ENCODE measurements around the gene ACTR6.
"Not testable (repeated sequence)": the region's sequence is repeated elsewhere in the genome, so short reads cannot be mapped to it uniquely, and the experiment has no call there.

Gene ACTR6

DNA sequence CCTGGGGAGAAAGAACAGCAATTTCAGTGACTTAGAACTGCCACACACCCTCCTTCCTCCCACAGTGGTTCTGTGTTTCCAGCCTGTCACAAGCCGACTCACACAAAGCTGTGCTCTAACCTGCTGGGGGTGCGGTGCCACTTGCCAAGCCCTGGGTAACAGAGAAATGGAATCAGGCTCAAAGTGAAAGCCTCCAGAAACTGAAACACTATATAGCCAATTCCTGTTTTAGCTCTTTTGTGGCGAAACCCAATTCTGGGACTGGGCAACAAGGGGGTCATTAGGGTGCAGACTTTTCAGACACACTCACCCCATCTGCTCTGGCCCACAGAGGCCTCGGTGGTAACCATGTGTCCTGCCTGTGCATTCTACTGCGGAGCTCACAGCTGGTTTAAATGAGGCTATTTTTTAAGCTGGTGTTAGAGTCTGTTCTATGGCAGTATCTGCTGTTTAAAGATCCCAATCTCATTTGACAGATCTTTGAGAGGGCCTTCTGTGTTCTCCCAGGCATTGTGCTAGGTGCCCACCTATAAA, 15.2 kb upstream of the ACTR6 start:
- no peak for DNase-seq

DNA sequence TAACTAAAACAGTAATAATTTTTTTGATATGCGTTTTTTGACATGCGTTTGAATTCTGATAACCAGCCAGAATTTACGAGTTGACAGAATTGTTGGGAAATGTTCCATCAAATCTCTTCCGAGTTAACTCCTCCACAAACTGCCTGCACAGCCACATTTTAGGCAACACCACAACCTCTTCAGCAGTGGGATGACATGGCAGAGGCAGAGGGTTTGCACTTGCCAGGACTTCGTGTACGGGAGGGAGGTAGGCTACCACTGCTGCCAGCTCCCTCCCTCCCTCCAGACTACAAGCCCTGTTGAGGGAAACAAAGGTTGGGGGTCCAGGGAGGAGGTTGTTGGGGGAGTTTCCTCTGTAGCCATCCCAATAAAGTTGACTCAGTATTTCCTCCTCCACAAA, 14.5 kb upstream of the ACTR6 start:
- no peak for DNase-seq

DNA sequence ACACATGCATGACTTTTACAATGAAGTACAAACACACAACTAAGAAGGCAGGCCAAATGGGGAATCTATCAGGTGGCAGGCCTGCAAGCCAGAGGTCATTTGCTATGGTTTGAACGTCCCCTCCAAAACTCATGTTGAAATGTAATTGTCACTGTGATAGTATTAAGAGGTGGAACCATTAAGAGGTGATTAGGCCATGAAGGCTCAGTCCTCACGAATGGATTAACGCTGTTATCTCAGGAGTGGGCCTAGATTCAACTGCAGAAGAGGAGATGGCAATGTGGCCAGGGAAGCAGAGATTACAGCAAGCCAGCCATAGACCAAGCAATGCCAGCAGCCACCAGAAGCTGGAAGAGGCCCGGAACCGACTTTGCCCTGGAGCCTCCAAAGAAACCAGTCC, 13.5 kb upstream of the ACTR6 start:
- DNase-seq, result no peak

DNA sequence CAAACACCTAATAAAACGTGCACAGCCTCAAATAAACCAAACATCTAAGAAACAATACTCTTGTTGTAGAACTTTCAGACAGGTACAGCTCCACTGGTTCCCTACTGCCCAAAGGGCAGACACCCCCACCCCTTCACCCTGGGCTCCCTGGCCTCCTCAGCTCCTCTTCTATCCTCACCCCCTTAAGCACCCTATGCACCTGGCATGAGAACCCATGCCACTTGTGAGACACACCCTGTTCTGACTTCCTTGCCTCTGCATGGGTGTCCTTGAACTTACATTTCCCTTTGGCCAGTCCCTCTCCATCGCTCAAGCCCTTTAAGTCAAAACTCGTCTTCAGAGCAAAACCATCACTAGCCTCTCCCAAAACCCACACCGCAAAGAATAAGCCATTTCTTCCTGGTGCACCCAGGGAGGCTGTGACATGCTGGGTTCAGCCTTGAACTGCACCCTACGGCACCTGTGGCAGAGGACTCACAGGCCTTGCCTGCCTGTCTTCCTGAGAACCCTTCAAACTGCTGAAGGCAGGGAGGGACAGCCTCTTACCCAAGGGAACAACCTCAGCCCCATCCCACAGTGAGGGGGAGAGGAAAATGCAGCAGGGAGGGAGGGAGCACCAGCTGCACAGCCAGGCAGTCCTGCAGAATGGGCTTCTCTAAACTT, 12.6 kb upstream of the ACTR6 start:
- no peak for DNase-seq

DNA sequence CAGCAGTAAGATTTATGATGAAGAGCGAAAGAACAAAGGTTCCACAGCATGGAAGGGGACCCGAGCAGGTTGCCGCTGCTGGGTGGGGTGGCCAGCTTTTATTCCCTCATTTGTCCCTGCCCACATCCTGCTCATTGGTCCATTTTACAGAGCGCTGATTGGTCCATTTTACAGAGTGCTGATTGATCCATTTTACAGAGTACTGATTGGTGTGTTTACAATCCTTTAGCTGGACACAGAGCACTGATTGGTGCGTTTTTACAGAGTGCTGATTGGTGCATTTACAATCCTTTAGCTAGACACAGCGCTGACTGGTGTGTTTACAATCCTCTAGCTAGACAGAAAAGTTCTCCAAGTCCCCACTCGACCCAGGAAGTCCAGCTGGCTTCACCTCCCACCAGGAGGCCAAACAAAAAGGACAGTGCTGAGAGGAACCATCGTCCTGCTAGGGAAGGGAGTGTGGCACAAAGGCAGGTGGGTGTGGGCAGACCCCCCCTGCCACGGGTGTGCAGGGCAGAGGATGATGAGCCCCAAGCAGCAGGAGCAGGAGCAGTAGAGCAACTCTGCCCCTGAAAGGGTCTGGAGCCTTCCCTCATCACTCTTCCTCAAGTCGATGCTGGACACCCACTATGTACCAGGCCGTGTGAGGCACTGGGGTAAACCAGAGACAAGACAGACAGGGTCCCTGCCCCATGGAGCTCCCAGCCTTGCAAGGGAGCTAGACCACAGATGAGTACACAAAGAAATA, 11.6 kb upstream of the ACTR6 start:
- DNase-seq, result not testable (repeated sequence)

DNA sequence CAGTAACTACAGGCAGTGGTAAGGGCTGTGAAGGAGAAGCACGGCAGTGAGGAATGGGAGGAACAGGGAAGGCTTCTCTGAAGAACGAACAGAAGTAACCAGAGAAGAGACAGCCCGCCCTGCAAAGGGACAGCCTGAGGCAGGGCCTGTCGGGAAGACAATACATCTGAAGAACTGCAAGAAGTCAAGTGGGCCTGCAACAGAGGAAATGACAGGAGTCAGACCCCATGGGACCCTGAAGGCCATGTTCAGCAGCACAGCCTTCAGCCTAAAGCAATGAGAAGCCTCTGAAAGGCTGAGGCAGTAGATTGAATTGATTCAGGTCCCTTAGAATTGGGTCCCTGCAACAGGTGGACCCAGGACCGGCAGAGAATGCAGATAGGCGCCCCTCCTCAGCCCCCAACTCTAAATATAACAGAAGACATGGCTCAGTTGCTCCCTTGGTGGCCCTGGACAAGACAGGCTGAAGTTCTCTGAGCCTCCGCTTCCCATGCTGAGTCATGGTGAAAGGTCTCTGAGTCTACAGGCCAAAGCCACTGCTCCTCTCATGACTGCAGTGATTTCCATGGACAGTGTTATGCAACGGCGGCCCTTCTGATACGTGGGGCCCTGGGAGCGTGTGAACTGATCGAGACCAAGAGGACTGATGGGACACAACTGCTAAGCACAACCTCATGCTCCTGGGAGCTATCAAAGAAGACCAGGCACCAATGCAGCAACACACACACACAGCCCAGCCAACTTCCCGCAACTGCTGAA, 10.8 kb upstream of the ACTR6 start:
- DNase-seq, result no peak

DNA sequence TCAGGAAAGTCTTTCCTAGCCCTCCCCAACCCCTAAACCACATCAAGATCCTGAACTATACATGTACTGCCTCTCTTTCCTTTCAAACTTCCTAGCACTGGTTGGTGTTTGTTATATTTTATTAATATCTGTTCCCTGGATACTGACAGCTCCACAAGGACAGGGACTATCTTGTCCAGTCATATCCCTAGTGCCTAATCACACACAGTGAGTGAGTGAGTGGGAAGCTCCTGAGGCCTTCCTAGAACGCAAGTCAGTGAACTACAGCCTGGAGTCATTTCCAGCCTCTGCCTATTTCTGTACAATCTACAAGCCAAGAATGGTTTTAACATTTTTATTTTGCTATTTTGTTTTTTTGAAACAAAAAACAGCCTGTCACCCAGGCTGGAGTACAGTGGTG, 7.5 kb upstream of the ACTR6 start:
- DNase-seq, result no peak

DNA sequence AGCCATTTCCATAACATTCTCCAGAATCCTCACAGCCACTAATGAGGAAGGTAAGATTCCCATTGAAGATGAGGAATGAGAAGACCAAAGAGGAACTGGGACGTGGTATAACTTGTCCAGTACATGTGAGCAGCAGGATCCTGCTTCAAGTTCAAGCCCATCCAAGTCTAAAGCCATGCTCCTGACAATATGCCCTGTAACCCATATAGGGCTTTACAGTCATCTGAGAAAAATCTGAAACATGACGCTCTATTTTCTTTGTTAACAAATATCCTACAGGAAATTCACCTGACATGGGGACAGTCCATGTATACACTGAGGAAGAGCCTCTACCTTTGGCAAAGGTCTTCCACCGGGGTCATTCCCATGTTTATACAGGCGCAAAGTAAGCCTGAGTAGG, 3.1 kb upstream of the ACTR6 start:
- no peak for DNase-seq

DNA sequence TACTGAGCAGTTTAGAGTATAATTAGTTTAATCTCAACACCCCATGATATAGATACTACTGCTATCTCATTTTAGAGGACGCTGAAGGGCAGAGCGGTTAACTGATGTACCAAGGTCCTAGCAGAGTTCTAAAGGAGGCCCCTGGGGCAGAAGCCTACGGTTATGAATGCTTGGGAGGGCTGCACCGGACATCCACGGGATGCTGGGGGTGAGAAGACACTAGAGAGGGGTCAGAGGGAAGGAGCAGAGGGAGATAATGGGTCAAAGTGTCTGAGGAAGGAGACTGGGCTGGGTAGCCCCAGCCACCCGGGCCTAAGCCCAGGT, 1.6 kb upstream of the ACTR6 start:
- DNase-seq, result no peak

DNA sequence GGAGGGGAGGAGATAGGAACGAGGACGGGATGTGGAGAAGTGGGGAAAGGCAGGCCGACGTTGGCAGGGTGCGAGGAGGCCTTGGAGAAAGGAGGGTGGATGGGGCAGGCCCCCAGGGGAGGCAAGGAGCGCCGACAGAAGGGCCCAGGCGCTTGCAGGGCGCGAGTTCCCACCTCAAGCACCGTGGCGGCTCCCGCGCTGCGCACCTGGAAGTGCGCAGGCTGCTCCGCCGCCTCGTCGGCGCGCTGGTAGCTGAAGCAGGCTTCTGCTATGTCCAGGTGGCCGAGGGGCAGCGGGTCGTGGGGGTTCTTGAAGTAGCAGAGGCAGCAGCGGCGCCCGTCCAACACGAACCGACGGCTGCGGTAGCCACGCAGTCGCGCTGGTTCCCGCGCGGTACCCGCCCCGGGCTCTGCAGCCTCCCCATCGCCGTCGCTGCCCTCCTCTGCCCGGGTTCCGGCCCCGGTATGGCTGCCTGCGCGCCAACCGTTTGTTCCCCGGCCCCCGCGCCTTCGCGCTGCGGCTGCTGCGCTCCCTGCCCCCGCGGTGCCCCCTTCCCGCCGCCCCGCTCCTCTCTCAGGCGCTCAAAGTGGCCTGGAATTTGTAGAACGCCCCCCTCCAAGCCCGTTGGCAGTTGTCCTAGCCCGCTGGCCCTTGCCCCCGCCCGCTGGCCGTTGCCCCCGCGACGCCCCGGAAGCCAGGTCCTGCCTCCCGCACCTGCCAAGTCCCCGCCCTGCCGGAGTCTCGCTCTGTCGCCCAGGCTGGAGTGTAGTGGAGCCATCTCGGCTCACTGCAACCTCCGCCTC, 1.1 kb upstream of the ACTR6 start:
- DNase-seq, result no peak

DNA sequence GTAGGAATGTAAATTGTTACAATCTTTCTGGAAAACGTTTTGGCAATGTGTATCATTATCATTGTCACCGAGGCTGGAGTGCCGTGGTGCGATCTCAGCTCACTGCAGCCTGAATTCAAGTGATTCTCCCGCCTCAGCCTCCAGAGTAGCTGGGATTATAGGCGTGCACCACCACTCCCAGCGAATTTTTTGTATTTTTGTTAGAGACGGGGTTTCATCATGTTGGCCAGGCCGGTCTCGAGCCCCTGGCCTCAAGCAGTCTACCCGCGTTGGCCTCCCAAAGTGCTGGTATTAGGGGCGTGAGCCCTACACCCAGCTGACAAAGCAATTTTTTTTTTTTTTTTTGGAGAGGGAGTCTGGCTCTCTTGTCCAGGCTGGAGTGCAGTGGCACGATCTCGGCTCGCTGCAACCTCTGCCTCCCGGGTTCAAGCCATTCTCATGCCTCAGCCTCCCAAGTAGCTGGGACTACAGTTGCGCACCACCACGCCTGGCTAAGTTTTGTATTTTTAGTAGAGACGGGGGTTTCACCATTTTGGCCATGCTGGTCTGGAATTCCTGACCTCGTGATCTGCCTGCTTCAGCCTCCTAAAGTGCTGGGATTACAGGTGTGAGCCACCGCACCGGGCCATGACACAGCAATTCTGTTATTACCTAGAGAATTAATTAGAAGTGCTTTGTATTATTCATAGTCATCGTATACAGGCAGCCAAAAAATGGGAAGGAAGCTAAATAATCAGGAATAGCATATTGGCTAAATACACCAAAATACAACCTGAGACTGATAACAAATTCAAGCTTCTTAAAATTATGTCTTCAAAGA, 1.2 kb downstream of the ACTR6 start:
- DNase-seq, result no peak

DNA sequence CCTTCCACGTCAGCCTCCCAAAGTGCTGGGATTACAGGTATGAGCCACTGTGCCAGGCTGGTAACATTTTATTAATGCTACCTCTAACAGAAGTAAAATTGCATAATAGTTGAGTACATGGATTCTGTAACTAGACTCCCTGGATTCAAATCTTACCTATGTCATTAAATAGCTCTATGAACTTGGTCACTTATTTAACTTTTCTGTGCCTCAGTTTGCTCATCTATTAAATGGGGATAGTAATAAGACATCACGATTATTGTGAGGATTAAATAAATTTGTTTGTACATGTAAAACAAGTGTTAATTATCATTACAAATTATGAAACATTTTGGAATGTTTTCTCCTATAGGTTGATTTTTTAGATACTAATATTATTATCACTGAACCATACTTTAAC, 6.7 kb downstream of the ACTR6 start:
- DNase-seq, result no peak

DNA sequence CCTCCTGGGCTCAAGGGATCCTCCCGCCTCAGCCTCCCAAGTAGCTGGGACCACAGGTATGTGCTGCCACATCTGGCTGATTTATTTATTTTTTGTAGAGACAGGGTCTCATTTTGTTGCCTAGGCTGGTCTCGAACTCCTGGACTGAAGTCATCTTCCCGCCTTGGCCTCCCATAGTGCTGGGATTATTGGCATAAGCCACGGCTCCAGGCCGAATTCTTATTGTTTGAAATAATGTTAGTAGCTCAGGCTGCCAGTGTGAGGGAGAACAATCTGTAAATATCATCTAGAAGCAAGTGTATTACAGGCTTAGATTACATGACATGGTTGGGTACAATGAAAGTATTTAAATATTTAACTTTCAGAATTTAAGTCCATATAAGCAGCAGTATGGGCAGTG, 8.2 kb downstream of the ACTR6 start:
- no peak for DNase-seq

DNA sequence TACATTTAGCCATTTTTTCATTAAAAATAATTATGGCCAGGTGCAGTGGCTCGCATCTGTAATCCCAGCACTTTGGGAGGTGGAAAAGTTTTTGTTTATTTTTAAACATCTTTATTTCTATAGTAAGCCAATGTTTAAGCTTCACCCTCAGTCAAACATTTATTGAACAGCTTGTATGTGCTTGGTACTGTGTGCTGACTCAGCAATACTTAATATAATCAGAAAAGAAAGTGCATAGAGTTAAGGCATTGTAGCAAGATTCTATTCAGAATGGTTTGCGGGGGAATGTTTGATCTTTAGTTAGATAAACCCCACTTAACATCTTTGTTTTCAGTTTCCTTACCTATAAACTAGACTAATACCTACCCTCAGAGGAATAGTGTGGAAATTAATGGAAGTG, 11.1 kb downstream of the ACTR6 start:
- no peak for DNase-seq

DNA sequence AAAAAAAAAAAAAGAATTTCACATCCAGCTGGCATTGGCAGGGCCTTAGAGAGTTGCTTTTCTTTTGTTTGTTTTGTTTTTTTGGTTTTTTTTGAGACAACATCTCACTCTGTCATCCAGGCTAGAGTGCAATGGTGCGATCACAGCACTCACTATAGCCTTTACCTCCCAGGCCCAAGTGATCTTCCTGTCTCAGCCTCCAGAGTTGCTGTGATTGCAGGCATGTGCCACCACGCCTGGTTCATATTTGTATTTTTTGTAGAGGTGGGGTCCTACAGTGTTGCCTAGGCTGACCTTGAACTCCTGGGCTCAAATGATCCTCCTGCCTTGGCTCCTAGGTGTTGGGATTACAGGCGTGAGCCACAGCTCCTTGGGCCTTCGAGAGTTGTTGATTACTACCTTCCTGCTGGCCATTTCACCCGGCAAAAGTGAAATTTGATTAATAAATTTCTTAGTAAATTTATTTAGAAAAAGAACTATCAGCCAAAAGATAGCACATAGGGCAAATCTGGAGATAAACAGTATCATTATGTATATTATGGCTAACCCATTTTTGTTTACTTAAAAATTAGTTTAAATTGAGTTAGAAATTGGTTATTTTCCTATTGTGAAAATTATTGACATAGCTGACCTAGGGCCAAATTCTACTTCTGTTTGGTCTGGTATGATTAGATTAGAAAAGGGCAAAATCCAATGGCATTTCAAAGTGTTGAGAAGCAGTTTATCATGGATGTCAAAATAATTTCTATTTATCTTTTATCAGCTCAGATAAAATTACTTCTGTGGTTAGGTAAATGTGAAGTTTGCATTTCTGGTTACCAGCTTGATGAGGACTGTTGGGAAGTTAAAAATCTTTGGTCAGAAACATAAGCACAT, 12.6 kb downstream of the ACTR6 start:
- no peak for DNase-seq

DNA sequence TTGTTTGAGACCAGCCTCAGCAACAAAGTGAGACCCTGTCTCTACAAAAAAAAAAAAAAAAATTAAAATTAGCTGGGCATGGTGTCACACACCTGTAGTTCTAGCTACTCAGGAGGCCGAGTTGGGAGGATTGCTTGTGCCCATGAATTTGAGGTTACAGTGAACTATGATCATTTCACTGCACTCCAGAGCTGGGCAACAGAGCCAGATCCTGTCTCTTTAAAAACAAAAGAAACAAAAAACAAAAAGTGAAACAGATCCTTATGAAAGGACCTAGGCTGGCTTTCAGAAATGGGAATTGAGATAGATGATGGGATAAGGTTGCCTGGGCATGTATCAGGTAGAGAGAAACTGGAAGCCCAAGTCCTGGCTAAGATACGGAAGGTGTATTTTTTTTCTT, 13.9 kb downstream of the ACTR6 start:
- DNase-seq, result no peak

DNA sequence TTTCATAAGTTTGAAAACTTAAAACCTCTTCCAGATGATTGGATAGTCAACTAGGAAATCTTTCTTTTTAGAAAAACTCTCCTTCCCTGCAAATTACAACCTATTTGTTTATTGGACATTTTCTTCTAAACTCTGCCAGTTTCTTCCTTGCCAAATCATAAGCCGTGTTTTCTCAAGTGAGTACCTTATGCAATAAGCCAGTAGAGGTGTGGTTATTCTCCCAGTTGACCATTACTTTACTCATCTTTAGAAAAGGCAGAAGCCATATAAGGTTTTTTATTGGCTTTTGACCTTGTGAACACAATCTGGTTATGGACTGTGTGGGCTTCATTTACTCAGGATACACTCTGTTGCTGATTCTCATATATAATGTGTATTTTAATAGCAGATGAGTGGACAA, 14.6 kb downstream of the ACTR6 start:
- no peak for DNase-seq

DNA sequence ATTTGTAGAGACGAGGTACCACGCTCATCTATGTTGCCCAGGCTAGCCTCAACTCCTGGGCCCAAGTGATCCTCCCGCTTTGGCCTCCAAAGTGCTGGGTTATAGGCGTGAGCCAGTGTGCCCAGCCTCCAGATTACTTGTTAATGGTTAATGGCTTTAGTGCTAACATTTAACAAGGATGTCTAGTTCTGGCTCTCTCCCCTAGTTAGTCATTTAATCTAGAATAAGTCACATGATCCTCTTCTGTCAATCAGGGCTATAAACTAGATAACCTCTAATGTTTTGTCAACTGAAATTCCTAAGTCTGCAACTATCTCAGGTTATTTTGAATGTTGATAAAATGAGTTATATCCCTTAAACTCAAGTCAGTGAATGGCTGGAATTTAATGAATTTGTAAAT, 15.7 kb downstream of the ACTR6 start:
- DNase-seq, result no peak

DNA sequence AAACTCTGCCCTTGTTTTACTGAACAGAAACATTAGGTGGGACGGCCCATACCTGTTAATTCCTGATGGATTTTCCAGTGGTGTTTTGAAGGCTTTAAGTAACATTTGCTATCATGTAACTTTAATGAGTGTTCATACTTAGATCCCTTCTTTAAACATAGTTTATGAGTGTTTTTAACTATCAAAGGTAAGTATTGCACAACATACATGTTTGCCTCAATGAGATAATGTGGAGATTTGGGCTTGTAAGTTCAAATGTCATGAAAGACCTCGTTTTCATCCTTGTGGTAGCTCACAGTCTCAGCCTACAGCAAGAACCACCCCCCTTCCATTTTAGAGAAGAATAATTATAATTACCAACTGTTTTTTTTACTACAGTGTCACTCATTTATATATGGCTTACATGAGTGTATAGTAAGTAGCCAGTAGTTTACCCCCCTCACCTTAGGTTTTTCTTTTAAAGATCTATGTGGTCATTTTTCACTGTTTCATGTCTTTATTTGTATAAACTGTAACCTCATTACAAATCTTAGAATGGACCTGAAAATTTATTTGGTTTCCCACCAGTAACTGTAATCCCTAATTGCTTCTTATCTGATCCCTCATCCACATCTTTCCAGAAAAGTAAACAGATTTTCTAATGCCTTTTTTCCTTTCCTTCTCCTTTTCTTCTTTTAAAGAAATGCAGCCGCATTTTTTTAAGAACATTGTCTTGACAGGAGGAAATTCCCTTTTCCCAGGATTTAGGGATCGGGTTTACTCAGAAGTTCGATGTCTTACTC, 18.9 kb downstream of the ACTR6 start:
- no peak for DNase-seq

DNA sequence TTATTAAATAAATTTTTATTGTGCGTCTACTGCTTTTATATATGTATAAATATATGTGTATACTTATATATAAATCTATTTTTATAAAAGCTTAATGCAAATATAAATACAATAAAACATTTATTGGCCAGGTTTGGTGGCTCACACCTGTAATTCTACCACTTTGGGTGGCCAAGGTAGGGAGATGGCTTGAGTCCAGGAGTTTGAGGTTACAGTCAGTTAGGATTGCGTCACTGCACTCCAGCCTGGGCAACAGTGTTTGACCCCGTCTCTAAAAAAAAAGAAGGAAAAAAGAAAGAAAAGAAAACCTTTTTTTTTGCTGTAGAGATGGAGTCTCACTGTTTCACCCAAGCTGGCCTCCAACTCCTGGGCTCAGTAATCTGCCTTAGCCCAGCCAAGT, 20.9 kb downstream of the ACTR6 start:
- DNase-seq, result no peak
